Suppressor macrophage treated with lipopolysaccharide for 4 hours (primary cell): ENCODE measurements around the gene ATG2B.
A peak's percentile ranks its signal among the peaks of the same experiment; 100 is the strongest.

Experiments
- DNase-seq: peaks from one replicate; pipeline ENCODE4 v3.0.0-alpha.2; 2020

ATG2B gene

DNA sequence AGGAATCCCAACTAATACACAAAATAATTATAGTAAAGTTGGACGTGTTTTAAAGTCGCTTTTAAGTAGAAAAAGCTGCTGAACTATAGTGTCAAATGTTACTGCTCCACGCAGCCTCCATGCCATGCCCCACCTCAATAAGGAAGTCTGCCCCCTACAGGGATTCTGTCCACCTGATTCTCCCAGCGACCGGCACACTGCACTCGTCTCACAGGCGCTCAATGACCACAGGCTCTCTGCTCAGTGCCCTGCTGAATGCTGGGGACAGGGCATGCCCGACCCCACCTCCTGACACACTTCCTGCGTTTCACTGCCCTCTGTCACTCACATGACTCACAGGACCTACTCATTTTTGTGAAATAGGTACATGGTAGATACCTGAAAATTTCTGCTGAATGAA lies 58.2 kb downstream of the ATG2B start:
- no peak for DNase-seq

DNA sequence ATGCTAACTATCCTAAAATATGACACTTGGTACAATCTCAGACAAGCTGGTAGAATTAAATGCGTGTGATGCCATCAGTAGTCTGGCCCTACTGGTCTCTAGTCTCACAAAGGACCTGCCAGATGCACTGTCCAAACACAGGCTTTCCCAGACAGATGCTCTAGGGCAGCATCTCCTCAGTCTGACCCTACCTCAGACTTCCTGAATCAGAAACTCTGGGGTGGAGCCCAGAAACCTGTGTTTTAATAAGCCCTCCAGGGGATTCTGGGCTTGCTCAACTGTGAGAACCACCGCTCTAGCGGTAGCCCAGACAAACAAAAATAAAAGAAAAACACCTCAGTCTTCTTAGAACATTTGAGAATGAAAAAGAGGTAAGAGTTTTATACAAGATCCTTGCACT lies 59.2 kb downstream of the ATG2B start:
- no peak for DNase-seq

DNA sequence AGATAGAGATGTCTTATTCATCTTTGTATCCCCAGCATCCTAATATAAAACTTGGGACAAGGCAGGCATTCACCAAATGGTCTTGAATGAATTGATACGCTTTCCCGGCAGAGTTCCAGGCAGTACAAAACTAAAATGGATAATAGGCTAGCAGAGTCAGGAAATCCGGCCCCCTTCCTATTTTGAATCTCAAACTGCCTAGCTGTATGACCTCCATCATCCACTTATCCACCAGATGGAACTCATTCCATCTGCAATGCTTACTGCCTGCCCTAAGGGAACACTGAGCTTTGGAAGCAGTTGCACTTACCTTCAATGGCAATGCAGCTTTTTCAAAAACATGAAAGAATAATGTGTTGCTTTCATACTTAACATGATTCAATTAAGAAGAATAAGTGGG lies 63.7 kb downstream of the ATG2B start:
- no peak for DNase-seq

DNA sequence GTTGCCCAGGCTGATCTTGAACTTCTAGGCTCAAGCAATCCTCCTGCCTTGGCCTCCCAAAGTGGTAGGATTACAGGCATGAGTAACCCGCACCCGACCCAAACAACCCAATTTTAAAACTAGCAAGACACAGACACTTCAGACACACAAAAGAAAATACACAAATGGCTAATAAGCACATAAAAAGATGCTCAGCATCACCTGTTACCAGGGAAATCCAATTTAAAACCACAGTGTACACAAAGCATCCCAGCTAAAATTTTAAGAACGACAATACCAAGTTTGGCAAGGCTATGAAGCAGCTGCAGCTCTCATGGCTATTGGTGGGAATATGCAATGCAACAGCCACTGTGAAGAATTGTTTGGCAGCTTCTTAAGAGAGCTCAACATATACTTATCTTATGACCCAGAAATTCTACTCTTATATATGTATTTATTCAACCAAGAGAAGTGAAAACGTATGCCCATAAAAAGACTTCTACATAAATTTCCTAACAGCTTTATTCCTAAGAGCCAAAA lies 65.1 kb downstream of the ATG2B start:
- no peak for DNase-seq

DNA sequence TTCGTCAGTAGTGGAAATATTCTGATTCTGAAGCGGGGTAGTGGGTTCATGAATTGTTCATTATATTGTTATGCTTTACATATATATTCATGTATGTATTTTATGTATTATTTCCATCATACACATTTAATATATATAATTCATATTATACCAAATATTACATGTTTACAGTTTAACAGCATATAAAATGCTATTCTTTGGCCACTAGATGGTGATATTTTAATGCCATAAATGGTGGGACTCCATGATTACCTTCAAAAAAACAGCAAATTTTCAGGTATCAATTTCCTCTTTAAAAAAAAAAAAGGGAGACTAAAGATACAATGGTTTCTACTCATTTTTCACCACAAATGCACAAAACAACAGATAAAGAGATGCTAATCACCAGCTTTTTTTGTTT lies 66.1 kb downstream of the ATG2B start:
- DNase-seq, result peak; percentile 40

DNA sequence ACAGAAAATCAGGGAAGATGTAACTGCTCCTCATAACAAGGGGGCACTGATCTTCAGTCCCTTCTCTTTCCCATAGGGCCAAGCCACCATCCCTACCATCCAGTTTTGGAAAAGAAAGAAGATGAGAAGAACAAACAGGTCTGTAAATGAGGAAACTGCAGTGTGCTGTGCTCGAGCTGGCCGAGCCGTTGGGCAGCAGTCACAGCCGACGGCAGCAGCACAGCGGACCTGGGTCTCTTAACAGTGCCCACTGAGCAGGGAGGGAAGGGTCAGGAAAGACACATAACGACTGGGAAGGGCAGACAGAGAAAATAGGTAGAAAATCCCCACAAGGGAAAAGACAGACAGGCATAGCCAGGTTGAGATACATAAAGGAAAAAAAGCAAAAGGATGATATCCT lies 68.9 kb downstream of the ATG2B start:
- no peak for DNase-seq

GRCh38 chr14:96287856-96288255 lies 75.3 kb downstream of the ATG2B start:
- DNase-seq, result no peak

GRCh38 chr14:96286251-96286650 lies 76.9 kb downstream of the ATG2B start:
- DNase-seq, result no peak

GRCh38 chr14:96285667-96286066 lies 77.5 kb downstream of the ATG2B start:
- no peak for DNase-seq

- no peak for DNase-seq
These were observed 78.7 kb downstream of the ATG2B start for GRCh38 chr14:96284430-96284829.

DNA sequence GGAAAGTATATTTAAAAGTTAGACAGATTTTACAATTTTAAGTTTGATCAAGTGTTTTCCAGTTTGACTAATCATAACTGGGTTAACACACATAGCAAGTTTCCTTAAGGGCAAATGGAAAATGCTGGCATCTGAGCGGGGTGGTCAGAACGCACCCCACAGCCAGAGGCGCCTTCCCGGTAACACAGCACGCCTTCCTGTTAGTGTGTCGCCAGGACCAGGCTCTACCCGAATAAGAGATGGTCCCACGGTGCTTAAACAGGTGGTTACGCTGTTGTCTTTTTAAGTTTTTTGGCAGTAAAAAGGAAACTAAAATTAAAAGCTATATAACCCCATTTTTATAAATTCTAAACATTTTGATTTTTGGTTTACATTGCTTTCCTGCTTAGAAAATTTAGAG lies 79.1 kb downstream of the ATG2B start:
- no peak for DNase-seq

DNA sequence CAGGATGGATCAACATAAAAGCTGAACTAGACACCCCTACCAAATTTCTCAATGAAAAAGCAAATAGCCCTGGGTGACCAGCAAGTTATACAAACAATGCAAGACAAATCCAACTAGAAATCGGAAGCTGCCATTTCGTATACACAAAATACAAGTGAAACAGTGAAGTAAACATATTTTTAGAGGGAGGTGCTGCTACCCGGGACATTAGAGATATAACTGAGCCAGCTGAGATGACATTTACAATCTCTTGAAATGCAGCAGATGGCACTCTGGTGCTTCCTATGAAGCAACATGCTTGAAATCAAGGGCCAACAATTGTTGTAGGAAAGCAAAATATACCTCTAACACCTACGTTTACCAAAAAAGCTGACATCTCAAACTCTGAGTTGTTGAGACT lies 81.7 kb downstream of the ATG2B start:
- DNase-seq, result no peak

GRCh38 chr14:96280104-96280503 lies 83.0 kb downstream of the ATG2B start:
- DNase-seq, result no peak

DNA sequence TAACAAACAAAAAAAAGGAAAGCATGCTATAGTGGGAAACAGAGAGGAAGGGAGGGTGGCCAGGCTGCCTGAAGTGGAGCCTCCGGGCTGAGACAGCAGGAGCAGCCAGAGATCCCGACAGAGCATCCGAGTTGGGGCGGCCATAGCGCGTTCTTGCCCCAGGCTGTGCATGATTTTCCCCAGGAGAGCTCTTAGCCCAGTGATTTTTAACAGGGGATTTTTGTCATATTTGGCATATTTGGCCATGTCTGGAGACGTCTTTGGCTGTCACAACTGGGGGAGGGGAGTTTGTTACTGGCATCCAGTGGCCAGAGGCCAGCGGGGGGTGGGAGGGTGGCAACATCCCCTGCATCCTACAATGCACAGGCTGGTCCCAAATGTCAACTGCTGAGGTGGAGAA lies 83.6 kb downstream of the ATG2B start:
- no peak for DNase-seq

DNA sequence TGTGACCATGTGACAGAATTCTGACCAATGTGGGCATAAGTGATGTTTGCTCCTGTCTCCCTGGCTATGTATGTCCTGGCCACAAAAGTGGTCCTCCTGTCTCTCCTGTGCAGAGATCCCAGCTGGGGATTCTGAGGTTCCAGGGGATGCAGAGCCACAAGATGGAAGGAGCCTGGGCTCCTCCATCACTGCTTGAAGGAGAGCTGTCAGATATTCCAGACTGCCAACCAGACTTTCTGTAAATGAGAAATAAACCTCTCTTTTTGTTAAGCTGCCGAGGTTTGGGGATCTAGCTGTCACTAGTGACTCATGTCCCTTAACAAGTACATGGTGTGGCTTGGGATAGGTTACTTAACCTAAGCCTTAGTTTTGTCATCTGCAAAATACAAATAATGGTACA lies 85.3 kb downstream of the ATG2B start:
- no peak for DNase-seq

DNA sequence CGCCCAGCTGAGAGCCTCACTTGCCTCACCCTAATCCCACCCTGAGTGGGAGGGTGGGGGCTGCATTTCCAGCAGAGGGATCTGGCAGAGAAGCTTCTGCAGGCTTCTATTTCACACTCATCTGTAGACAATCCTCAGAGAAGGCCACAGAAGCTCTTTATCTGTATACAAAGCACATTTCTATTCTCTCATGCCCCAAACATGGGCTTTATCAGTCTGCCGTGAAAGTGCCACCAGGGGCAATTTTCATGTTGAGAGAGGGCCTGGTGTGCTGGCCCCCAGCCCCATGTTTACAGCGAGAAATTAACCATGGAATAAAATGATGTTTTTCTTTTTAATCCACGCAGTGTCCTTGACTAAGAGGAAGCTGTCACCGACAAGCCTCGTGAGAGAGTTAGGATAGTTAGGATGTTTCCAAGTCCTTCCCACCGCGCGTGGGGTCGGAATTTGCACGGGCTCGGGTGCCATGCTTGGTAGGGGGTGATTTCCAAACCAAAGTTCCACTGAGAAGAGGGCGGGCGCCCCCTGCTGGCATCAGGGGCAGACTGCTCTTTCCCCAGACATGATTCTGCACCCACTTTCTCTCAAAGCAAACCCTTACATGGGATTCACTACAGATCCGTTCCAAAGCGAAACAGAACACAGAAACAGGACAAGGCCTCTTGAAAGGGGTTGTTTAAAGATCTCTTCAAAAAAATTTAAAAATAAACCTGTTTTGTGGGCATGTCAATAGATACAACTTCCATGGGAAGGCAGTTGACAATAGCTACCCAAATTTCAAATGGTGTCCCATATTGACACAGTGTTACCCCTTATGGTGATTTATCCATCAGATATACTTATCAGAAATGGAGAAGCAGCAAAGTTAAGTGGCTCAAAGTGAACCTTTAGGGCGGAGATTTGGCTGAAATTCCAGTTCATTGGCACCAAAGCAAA lies 87.7 kb downstream of the ATG2B start:
- DNase-seq, result peak; percentile 71

DNA sequence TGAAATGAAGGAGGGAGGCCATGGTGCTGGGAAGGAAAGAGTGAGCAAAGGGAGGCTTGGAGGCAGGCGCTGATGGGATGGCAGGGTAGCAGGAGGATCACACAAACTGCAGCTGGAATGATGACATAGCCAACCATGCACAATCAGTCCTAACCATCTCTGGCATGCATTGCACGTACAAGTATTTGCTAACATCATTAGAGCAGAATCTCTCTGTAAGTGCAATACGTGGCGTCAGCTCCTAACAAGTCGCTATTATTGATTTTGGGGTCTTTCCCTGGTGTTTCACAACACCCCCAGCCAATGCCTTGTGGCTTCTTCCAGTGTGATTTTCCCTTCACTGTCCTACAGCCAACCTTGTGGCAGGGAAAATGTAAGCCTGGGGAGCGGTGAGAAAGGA lies 88.6 kb downstream of the ATG2B start:
- no peak for DNase-seq

DNA sequence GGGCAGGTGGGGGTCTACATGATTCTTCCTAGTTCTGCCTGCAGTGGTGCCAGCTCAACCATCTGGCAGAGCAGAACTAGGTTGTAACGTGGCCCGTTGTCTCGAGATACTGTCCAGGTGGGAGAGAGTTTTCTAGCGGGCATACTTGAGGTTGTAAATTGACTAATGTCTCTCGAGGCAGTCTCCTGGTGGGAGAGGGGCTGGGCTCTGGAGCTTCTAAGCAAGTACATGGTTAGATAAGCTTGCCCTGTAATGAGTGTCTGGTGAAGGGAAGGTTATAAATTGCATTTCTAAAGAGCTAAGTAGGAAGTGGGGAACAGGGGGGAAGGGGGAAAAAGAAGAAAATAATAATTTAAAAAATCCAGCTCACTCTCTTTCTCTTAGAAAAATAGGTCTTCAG lies 89.0 kb downstream of the ATG2B start:
- DNase-seq, result no peak

DNA sequence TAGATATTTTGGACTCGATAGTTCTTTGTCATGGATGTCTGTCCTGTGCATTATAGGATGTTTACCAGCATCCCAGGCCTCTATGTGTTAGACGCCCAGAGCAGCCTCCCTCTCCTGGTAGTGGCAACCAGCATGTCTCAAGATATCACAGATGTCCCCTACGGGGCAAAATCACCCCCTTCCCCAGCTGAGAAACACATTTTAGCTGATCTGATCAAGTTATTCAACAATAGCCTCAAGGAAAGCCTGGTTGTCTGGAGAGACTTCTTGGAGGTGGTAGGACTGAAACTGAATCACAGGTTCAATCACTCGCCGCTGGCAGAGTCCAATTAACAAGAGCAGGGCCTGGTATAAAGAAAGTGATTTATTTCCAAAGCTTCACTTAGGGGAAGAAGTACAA lies 89.5 kb downstream of the ATG2B start:
- no peak for DNase-seq

- no peak for DNase-seq
These were observed 90.2 kb downstream of the ATG2B start for GRCh38 chr14:96272777-96273473.

GRCh38 chr14:96271421-96271762 lies 91.7 kb downstream of the ATG2B start:
- no peak for DNase-seq

- no peak for DNase-seq
These were observed 92.3 kb downstream of the ATG2B start for GRCh38 chr14:96270565-96271420.

- no peak for DNase-seq
These were observed 93.8 kb downstream of the ATG2B start for GRCh38 chr14:96269359-96269710.
